HCT116 (cell line): ENCODE results near the gene PKP2. TPM values are rescaled to one million over a fixed set of nuclear protein-coding genes. Genes with fewer than 3 reads are reported as not detected.

ENCODE experiments used
- ATAC-seq: fragments of 200-7000 bp; cut with Tn5 transposase; 2 replicates; pipeline ENCODE4 v1.9.1; 2020; ENCODE audit warnings: mild to moderate bottlenecking, moderate library complexity
- BruUV-seq: library from RNA; stranded (reverse); fragments of 400-500 nt; replicated peaks from 2 replicates; lab custom pipeline; 2021; lab: Mats Ljungman, UMichigan
- CTCF ChIA-PET: fragments of 300-600 bp; sonication (Branson Sonifier 250); formaldehyde crosslinking; loops from one replicate; lab custom pipeline; 2021; ENCODE audit warnings: antibody characterized with exemption; lab: Charles Lee
- POLR2A ChIA-PET: fragments of 300-600, 350-600 bp; sonication (Branson Sonifier 250); formaldehyde crosslinking; loops from one replicate; lab custom pipeline; 2021; ENCODE audit warnings: antibody characterized with exemption; lab: Charles Lee
- RAD21 ChIA-PET, 2 experiments: fragments of 300-600 bp; sonication (Branson Sonifier 250); formaldehyde crosslinking; loops; one replicate each; lab custom pipeline; 2023; ENCODE audit warnings: low total read pairs in 2 of 2; ENCODE audit not compliant: uncharacterized antibody in 2 of 2, unreplicated experiment in 2 of 2, low non-redundant PET in 1 of 2; lab: Charles Lee
- DNase-seq: peaks from one replicate; pipeline ENCODE4 v3.0.0-alpha.2; 2010; ENCODE audit warnings: low read depth, low spot score
- H2AFZ ChIP-seq: fragments of 200-600 bp; shearing (Covaris generic), sonication (generic); 2 replicates; pipeline ENCODE4 v1.6.1; 2017; ENCODE audit warnings: low read depth, mixed run types, mixed read lengths, antibody characterized with exemption, low read length; ENCODE audit not compliant: poor library complexity, severe bottlenecking
- H3K27ac ChIP-seq: 2 replicates; pipeline ENCODE4 v1.5.1; 2012; ENCODE audit warnings: low read depth, low read length
- H3K27me3 ChIP-seq: fragments of 200-600 bp; sonication (generic); 2 replicates; pipeline ENCODE4 v1.6.1; 2016; ENCODE audit warnings: mixed run types, low read length, mixed read lengths; ENCODE audit not compliant: insufficient read depth
- H3K36me3 ChIP-seq, 2 experiments: fragments of 200-500 bp in 1 of 2; fragments of 200-600 bp in 1 of 2; sonication (Bioruptor generic) in 1 of 2; sonication (generic) in 1 of 2; 2 replicates each; pipeline versions ENCODE4 v1.5.1 to v1.6.1; 2014 to 2016; ENCODE audit warnings: low read length in 2 of 2, inconsistent platforms in 1 of 2, mixed read lengths in 1 of 2, mixed run types in 1 of 2; ENCODE audit not compliant: insufficient read depth in 2 of 2, control insufficient read depth in 1 of 2
- H3K4me1 ChIP-seq, 2 experiments: fragments of 200-600 bp in 1 of 2; sonication (generic) in 1 of 2; 2 replicates each; pipeline versions ENCODE4 v1.5.1 to v1.6.1; 2012 to 2017; ENCODE audit warnings: low read length in 2 of 2, inconsistent platforms in 1 of 2, mild to moderate bottlenecking in 1 of 2, mixed read lengths in 1 of 2, mixed run types in 1 of 2, moderate library complexity in 1 of 2; ENCODE audit not compliant: insufficient read depth in 2 of 2, control insufficient read depth in 1 of 2
- H3K4me2 ChIP-seq: fragments of 200-600 bp; sonication (generic); 2 replicates; pipeline ENCODE4 v1.6.1; 2017; ENCODE audit warnings: mixed run types, low read length, mixed read lengths
- H3K4me3 ChIP-seq, 2 experiments: fragments of 200-600 bp in 1 of 2; sonication (generic) in 1 of 2; replicated peaks in 1 of 2; 2 replicates each; pipeline ENCODE4 v1.5.1; 2011 to 2016; ENCODE audit warnings: low read length in 2 of 2, control low read depth in 1 of 2, low read depth in 1 of 2, mild to moderate bottlenecking in 1 of 2, mixed read lengths in 1 of 2, mixed run types in 1 of 2
- H3K79me2 ChIP-seq: fragments of 200-600 bp; sonication (generic); 2 replicates; pipeline ENCODE4 v1.6.1; 2017; ENCODE audit warnings: mild to moderate bottlenecking, mixed run types, low read length, moderate library complexity, mixed read lengths; ENCODE audit not compliant: insufficient read depth
- H3K9ac ChIP-seq: fragments of 200-600 bp; sonication (generic); 2 replicates; pipeline ENCODE4 v1.6.1; 2016; ENCODE audit warnings: low read length, mixed read lengths
- H3K9me2 ChIP-seq: fragments of 200-600 bp; sonication (generic), shearing (Covaris generic); 2 replicates; pipeline ENCODE4 v1.6.1; 2017; ENCODE audit warnings: mixed run types, mild to moderate bottlenecking, moderate library complexity; ENCODE audit not compliant: insufficient read depth
- H3K9me3 ChIP-seq, 2 experiments: fragments of 200-500 bp in 1 of 2; fragments of 200-600 bp in 1 of 2; sonication (Bioruptor generic) in 1 of 2; sonication (generic) in 1 of 2; 2 replicates each; pipeline ENCODE4 v1.6.1; 2014 to 2017; ENCODE audit warnings: low read length in 2 of 2, mixed read lengths in 2 of 2, inconsistent platforms in 1 of 2, low read depth in 1 of 2, mild to moderate bottlenecking in 1 of 2, mixed run types in 1 of 2, moderate library complexity in 1 of 2; ENCODE audit not compliant: control insufficient read depth in 1 of 2, insufficient read depth in 1 of 2
- H4K20me1 ChIP-seq: fragments of 200-600 bp; sonication (generic), shearing (Covaris generic); 2 replicates; pipeline ENCODE4 v1.6.1; 2017; ENCODE audit warnings: mixed run types, mild to moderate bottlenecking, moderate library complexity; ENCODE audit not compliant: insufficient read depth
- ATF3 ChIP-seq: IDR thresholded peaks from 2 replicates; pipeline ENCODE4 v1.6.1; 2012
- CBX3 ChIP-seq: IDR thresholded peaks from 2 replicates; pipeline ENCODE4 v1.6.1; 2012; ENCODE audit warnings: low read depth
- CTCF ChIP-seq, 3 experiments: fragments of 200-600 bp in 1 of 3; sonication (generic) in 1 of 3; IDR thresholded peaks in 2 of 3; conservative IDR thresholded peaks in 1 of 3; 2 replicates each; pipeline ENCODE4 v1.5.1; 2012 to 2017; ENCODE audit warnings: low read depth in 2 of 3, low read length in 2 of 3, antibody characterized with exemption in 1 of 3, borderline replicate concordance in 1 of 3, control low read depth in 1 of 3, mild to moderate bottlenecking in 1 of 3, mixed read lengths in 1 of 3, mixed run types in 1 of 3, moderate library complexity in 1 of 3; ENCODE audit not compliant: insufficient read depth in 1 of 3
- EGR1 ChIP-seq: IDR thresholded peaks from 2 replicates; pipeline ENCODE4 v1.6.1; 2012; ENCODE audit warnings: low read depth
- ELF1 ChIP-seq: IDR thresholded peaks from 2 replicates; pipeline ENCODE4 v1.6.1; 2012; ENCODE audit warnings: low read depth, borderline replicate concordance
- EZH2 ChIP-seq: fragments of 200-600 bp; sonication (generic); IDR thresholded peaks from 2 replicates; pipeline ENCODE4 v1.6.1; 2017; ENCODE audit warnings: antibody characterized with exemption, mixed run types
- EZH2phosphoT487 ChIP-seq: fragments of 200-600 bp; IDR thresholded peaks from 2 replicates; pipeline ENCODE4 v1.6.1; 2018; ENCODE audit warnings: antibody characterized with exemption, borderline replicate concordance
- FOSL1 ChIP-seq: IDR thresholded peaks from 2 replicates; pipeline ENCODE4 v1.6.1; 2012; ENCODE audit warnings: low read depth
- JUND ChIP-seq: IDR thresholded peaks from 2 replicates; pipeline ENCODE4 v1.6.1; 2012
- POLR2A ChIP-seq: IDR thresholded peaks from 2 replicates; pipeline ENCODE4 v1.7.0; 2011; ENCODE audit warnings: borderline replicate concordance; ENCODE audit not compliant: insufficient read depth, insufficient read length; ENCODE audit errors: extremely low read depth
- RAD21 ChIP-seq: IDR thresholded peaks from 2 replicates; pipeline ENCODE4 v1.6.1; 2012; ENCODE audit warnings: low read depth, mild to moderate bottlenecking
- SIN3A ChIP-seq: IDR thresholded peaks from 2 replicates; pipeline ENCODE4 v1.6.1; 2012; ENCODE audit warnings: low read depth
- SP1 ChIP-seq: IDR thresholded peaks from 2 replicates; pipeline ENCODE4 v1.6.1; 2012; ENCODE audit warnings: low read depth
- SRF ChIP-seq: IDR thresholded peaks from 2 replicates; pipeline ENCODE4 v1.6.1; 2012; ENCODE audit warnings: low read depth
- TCF7L2 ChIP-seq: IDR thresholded peaks from 2 replicates; pipeline ENCODE4 v1.7.0; 2011; ENCODE audit warnings: borderline replicate concordance, inconsistent platforms; ENCODE audit not compliant: insufficient read depth, insufficient read length; ENCODE audit errors: extremely low read depth
- YY1 ChIP-seq: IDR thresholded peaks from 2 replicates; pipeline ENCODE4 v1.6.1; 2011; ENCODE audit warnings: low read length, low read depth, moderate library complexity, mild to moderate bottlenecking; ENCODE audit not compliant: insufficient replicate concordance; ENCODE audit errors: extremely low read depth
- ZBTB33 ChIP-seq: IDR thresholded peaks from 2 replicates; pipeline ENCODE4 v1.6.1; 2011; ENCODE audit warnings: mild to moderate bottlenecking, low read length, moderate library complexity; ENCODE audit not compliant: insufficient replicate concordance; ENCODE audit errors: extremely low read depth
- ZNF274 ChIP-seq: fragments of 200-500 bp; sonication (Bioruptor generic); IDR thresholded peaks from 2 replicates; pipeline ENCODE4 v1.6.1; 2014; ENCODE audit warnings: mild to moderate bottlenecking, low read depth, low read length, inconsistent platforms
- intact Hi-C: fragments of 100-400 bp; cut with micrococcal nuclease; formaldehyde crosslinking; loops from 2 replicates; pipeline ENCODE4 v1.10.0; 2022
- total RNA-seq: library from RNA; stranded (reverse); gene quantifications from one replicate; pipeline ENCODE4 v1.2.1, GENCODE V29; 2021; ENCODE audit not compliant: unreplicated experiment
- TF ChIP-seq, protein P1 (sequence below): IDR thresholded peaks from 2 replicates; pipeline ENCODE4 v1.6.1; 2012
- TF ChIP-seq, protein P2 (sequence below): IDR thresholded peaks from 2 replicates; pipeline ENCODE4 v1.6.1; 2012; ENCODE audit warnings: low read depth

Gene PKP2
- total RNA-seq, 1 experiment from 2014 or later, result 21.5 TPM

- Histone ChIP-seq H3K4me3 (no peak overlapping the region), H3K79me2 (peaks cover 33% of the 10 kb centered on the region), H3K9ac (no peak overlapping the region), H2AFZ (no peak overlapping the region), H4K20me1 (no peaks in the 10 kb centered on the region), H3K36me3 (peaks cover 49 to 56% of the 10 kb centered on the region in 2 experiments), H3K9me2 (no peaks in the 10 kb centered on the region), H3K27me3 (no peaks in the 10 kb centered on the region), H3K4me1 (no peaks in the 10 kb centered on the region), H3K9me3 (no peaks in the 10 kb centered on the region), H3K27ac (no peak overlapping the region), H3K4me2 (no peak overlapping the region)
- POLR2A ChIA-PET, result no interaction called here
- intact Hi-C loops, result no loop called here
- RAD21 ChIA-PET, result no interaction called here
- CTCF ChIA-PET, result interaction anchor here (1.1 kb wide), 2 partner anchors 12 to 13 kb away, joined by 3 read pairs; no protein-coding TSS in a partner anchor
- ATAC-seq (no peak), DNase-seq (no peak)
- no TSS peak for BruUV-seq
- TF ChIP-seq ELF1 (no peak), TCF7L2 (no peak), EZH2 (no peak), SIN3A (no peak), POLR2A (no peak), YY1 (no peak), ZBTB33 (no peak), EZH2phosphoT487 (no peak), EGR1 (no peak), CBX3 (no peak), ZNF274 (no peak), SP1 (no peak), JUND (no peak), ATF3 (no peak), RAD21 (no peak), SRF (no peak), CTCF (IDR thresholded peaks at IDR 0.05 in 2 of 3, conservative IDR thresholded peaks at IDR 0.05 in 1 of 3; ENCODE audit: borderline replicate concordance in 1 of 3, insufficient read depth in 1 of 3, low read depth in 2 of 3, low read length in 2 of 3) (no peak), FOSL1 (no peak)
- TF ChIP-seq, protein P1, sequence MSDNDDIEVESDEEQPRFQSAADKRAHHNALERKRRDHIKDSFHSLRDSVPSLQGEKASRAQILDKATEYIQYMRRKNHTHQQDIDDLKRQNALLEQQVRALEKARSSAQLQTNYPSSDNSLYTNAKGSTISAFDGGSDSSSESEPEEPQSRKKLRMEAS, result no peak
- TF ChIP-seq, protein P2, sequence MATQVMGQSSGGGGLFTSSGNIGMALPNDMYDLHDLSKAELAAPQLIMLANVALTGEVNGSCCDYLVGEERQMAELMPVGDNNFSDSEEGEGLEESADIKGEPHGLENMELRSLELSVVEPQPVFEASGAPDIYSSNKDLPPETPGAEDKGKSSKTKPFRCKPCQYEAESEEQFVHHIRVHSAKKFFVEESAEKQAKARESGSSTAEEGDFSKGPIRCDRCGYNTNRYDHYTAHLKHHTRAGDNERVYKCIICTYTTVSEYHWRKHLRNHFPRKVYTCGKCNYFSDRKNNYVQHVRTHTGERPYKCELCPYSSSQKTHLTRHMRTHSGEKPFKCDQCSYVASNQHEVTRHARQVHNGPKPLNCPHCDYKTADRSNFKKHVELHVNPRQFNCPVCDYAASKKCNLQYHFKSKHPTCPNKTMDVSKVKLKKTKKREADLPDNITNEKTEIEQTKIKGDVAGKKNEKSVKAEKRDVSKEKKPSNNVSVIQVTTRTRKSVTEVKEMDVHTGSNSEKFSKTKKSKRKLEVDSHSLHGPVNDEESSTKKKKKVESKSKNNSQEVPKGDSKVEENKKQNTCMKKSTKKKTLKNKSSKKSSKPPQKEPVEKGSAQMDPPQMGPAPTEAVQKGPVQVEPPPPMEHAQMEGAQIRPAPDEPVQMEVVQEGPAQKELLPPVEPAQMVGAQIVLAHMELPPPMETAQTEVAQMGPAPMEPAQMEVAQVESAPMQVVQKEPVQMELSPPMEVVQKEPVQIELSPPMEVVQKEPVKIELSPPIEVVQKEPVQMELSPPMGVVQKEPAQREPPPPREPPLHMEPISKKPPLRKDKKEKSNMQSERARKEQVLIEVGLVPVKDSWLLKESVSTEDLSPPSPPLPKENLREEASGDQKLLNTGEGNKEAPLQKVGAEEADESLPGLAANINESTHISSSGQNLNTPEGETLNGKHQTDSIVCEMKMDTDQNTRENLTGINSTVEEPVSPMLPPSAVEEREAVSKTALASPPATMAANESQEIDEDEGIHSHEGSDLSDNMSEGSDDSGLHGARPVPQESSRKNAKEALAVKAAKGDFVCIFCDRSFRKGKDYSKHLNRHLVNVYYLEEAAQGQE, result no peak
Measured at GRCh38 chr12:32743264-32743663, 153.3 kb downstream of the PKP2 start.
